D341Med (cell line): ENCODE results near the gene KLK11.

Experiments
- DNase-seq: peaks from one replicate; pipeline ENCODE4 v3.0.0; 2012; ENCODE audit warnings: low spot score

Gene KLK11

GRCh38 chr19:51027873-51028272 lies 1.5 kb upstream of the KLK11 start:
- DNase-seq, result peak; percentile 8

- peak; percentile 29 for DNase-seq
Measured at GRCh38 chr19:51027126-51027806, 850 bp upstream of the KLK11 start.

GRCh38 chr19:51025809-51026553 lies 435 bp downstream of the KLK11 start:
- peak; percentile 18 for DNase-seq

GRCh38 chr19:51025401-51025800 lies 1.0 kb downstream of the KLK11 start:
- peak; percentile 15 for DNase-seq

GRCh38 chr19:51024924-51025323 lies 1.5 kb downstream of the KLK11 start:
- no peak for DNase-seq

GRCh38 chr19:51023946-51024345 lies 2.5 kb downstream of the KLK11 start:
- no peak for DNase-seq

GRCh38 chr19:51022526-51022925 lies 3.9 kb downstream of the KLK11 start:
- no peak for DNase-seq

GRCh38 chr19:51020988-51021651 lies 5.3 kb downstream of the KLK11 start:
- no peak for DNase-seq

- DNase-seq, result no peak
Measured at GRCh38 chr19:51019544-51019925, 6.9 kb downstream of the KLK11 start, which contains the start of gene KLK10. Gene KLK10 (minus strand): TSS chr19:51019709. CDS start chr19:51019130, 579 bp downstream.

GRCh38 chr19:51018745-51019543 lies 7.5 kb downstream of the KLK11 start:
- DNase-seq, result no peak

GRCh38 chr19:51016798-51017683 lies 9.4 kb downstream of the KLK11 start:
- peak; percentile 77 for DNase-seq

GRCh38 chr19:51015691-51016267 lies 10.6 kb downstream of the KLK11 start:
- DNase-seq, result no peak

GRCh38 chr19:51014242-51014641 lies 12.2 kb downstream of the KLK11 start:
- DNase-seq, result no peak

GRCh38 chr19:51012661-51013190 lies 13.7 kb downstream of the KLK11 start:
- DNase-seq, result no peak

GRCh38 chr19:51010066-51010795 lies 16.2 kb downstream of the KLK11 start:
- DNase-seq, result no peak

- peak; percentile 16 for DNase-seq
Measured at GRCh38 chr19:51009061-51009891, 17.1 kb downstream of the KLK11 start.

GRCh38 chr19:51007488-51007887 lies 18.9 kb downstream of the KLK11 start:
- no peak for DNase-seq

- peak; percentile 12 for DNase-seq
Measured at GRCh38 chr19:51006406-51006805, 20.0 kb downstream of the KLK11 start.

- DNase-seq, result no peak
Measured at GRCh38 chr19:51005248-51005647, 21.2 kb downstream of the KLK11 start.
